ENCODE data around the gene PCDHGB6.
"Not testable (repeated sequence)": the region's sequence is repeated elsewhere in the genome, so short reads cannot be mapped to it uniquely, and the experiment has no call there.

Gene PCDHGB6

DNA sequence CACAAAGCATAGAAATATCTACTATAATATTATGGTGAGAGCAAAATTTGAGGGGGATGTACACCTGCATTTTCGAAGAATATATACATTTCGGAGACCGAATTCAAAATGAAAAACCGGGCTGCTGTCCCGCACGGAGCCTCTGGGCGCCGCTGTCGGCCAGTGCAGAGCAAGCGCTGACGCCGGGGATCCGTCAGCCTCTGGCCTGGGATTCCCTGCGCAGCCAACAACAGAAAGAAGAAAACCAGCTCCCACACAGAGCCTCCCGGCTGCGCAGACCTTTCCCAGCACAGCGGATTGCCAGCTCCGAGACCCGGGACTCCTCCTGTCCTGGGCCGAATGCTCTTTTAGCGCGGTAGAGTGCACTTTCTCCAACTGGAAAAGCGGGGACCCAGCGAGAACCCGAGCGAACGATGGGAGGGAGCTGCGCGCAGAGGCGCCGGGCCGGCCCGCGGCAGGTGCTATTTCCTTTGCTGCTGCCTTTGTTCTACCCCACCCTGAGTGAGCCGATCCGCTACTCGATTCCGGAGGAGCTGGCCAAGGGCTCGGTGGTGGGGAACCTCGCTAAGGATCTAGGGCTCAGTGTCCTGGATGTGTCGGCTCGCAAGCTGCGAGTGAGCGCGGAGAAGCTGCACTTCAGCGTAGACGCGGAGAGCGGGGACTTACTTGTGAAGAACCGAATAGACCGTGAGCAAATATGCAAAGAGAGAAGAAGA, at the start of gene PCDHGB6:
Gene PCDHGB6 (plus strand): TSS at position 232 of the 716 bp plus-strand sequence. CDS start 182 bp downstream, at position 414.
- not testable (repeated sequence) for H3K27me3 ChIP-seq (replicated peaks; ENCODE audit: control insufficient read depth, insufficient read depth, low read length); DNase-seq (ENCODE audit: low read depth); H3K9ac ChIP-seq (ENCODE audit: low read length); H3K36me3 ChIP-seq (ENCODE audit: control insufficient read depth, insufficient read depth, low read length, severe bottlenecking); H3K4me1 ChIP-seq (ENCODE audit: control insufficient read depth, insufficient read depth, low read length)
- peaks cover 42% of the 10 kb centered on the region for H3K9me3 ChIP-seq (ENCODE audit: control insufficient read depth, low read length)
- peak within 1 kb of the TSS; percentile 72 for H3K4me3 ChIP-seq (ENCODE audit: low read length)

GRCh38 chr5:141359790-141360426, 47.9 kb upstream of the PCDHGB6 start, which contains the start of gene PCDHGB2:
PCDHGB2 (plus strand) TSS chr5:141359994; CDS start chr5:141360136, 142 bp downstream.
- H3K9ac ChIP-seq (ENCODE audit: low read length): peak within 1 kb of the TSS; percentile 54
- peak within 1 kb of the TSS; percentile 78 for H3K4me3 ChIP-seq (ENCODE audit: low read length)
- DNase-seq (ENCODE audit: low read depth): peak; percentile 37
- H3K36me3 ChIP-seq (ENCODE audit: control insufficient read depth, insufficient read depth, low read length, severe bottlenecking): no peaks in the 10 kb centered on the region
- H3K27me3 ChIP-seq (replicated peaks; ENCODE audit: control insufficient read depth, insufficient read depth, low read length): peaks cover 6% of the 10 kb centered on the region
- H3K9me3 ChIP-seq (ENCODE audit: control insufficient read depth, low read length): peaks cover 89% of the 10 kb centered on the region
- H3K4me1 ChIP-seq (ENCODE audit: control insufficient read depth, insufficient read depth, low read length): no peaks in the 10 kb centered on the region

DNA sequence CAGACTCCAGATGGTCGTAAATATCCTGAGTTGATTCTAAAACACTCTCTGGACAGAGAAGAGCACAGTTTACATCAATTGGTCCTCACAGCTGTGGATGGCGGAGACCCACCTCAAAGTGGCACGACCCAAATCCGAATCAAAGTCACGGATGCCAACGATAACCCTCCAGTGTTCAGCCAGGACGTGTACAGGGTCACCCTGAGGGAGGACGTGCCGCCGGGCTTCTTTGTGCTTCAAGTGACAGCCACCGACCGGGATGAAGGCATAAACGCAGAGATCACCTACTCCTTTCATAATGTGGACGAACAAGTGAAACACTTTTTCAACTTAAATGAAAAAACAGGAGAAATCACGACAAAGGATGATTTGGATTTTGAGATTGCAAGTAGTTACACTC, 47.1 kb upstream of the PCDHGB6 start:
- DNase-seq (ENCODE audit: low read depth): no peak
- Histone ChIP-seq H3K27me3 (replicated peaks; ENCODE audit: control insufficient read depth, insufficient read depth, low read length) (peaks cover 8% of the 10 kb centered on the region), H3K9me3 (ENCODE audit: control insufficient read depth, low read length) (peaks cover 92% of the 10 kb centered on the region), H3K36me3 (ENCODE audit: control insufficient read depth, insufficient read depth, low read length, severe bottlenecking) (no peaks in the 10 kb centered on the region), H3K4me1 (ENCODE audit: control insufficient read depth, insufficient read depth, low read length) (no peaks in the 10 kb centered on the region), H3K4me3 (ENCODE audit: low read length) (peak overlapping the region; percentile 78), H3K9ac (ENCODE audit: low read length) (no peak overlapping the region)

- H3K27me3 ChIP-seq (replicated peaks; ENCODE audit: control insufficient read depth, insufficient read depth, low read length): peaks cover 16% of the 10 kb centered on the region
- DNase-seq (ENCODE audit: low read depth): no peak
- H3K4me1 ChIP-seq (ENCODE audit: control insufficient read depth, insufficient read depth, low read length): no peaks in the 10 kb centered on the region
- no peaks in the 10 kb centered on the region for H3K36me3 ChIP-seq (ENCODE audit: control insufficient read depth, insufficient read depth, low read length, severe bottlenecking)
- H3K9me3 ChIP-seq (ENCODE audit: control insufficient read depth, low read length): peaks cover 87% of the 10 kb centered on the region
- H3K4me3 ChIP-seq (ENCODE audit: low read length): no peak overlapping the region
- H3K9ac ChIP-seq (ENCODE audit: low read length): no peak overlapping the region
These were observed 45.1 kb upstream of the PCDHGB6 start for GRCh38 chr5:141362719-141363118.

DNA sequence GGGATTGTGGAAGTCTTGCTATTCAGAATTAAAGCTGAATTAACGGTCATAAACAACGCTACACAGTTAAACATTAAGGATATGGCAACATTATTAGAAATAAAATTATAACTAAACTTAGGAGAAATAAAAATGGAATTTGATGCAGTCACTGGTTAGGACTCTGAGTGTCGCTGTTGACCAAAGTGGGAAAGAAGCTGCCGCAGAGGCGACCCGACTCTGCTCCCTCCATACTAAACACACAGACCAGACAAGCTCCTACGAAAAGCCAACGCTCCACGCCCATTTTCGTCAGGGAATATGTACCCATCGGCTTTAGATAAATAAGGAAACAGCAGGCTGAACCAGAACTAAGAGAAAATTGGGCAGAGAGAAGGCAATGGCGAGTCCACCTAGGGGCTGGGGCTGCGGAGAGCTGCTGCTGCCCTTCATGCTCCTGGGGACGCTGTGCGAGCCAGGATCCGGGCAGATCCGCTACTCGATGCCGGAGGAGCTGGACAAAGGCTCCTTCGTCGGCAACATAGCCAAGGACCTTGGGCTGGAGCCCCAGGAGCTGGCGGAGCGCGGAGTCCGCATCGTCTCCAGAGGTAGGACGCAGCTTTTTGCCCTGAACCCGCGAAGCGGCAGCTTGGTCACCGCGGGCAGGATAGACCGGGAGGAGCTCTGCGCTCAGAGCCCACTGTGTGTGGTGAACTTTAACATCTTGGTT, 43.7 kb upstream of the PCDHGB6 start, which contains the start of gene PCDHGA5:
Gene PCDHGA5 (plus strand): TSS at position 211 of the 709 bp plus-strand sequence. CDS start 169 bp downstream, at position 380.
- H3K9me3 ChIP-seq (ENCODE audit: control insufficient read depth, low read length): peaks cover 76% of the 10 kb centered on the region
- no peaks in the 10 kb centered on the region for H3K36me3 ChIP-seq (ENCODE audit: control insufficient read depth, insufficient read depth, low read length, severe bottlenecking)
- H3K27me3 ChIP-seq (replicated peaks; ENCODE audit: control insufficient read depth, insufficient read depth, low read length): peaks cover 16% of the 10 kb centered on the region
- H3K9ac ChIP-seq (ENCODE audit: low read length): no peak within 1 kb of the TSS
- DNase-seq (ENCODE audit: low read depth): peak; percentile 5
- peak within 1 kb of the TSS; percentile 68 for H3K4me3 ChIP-seq (ENCODE audit: low read length)
- no peaks in the 10 kb centered on the region for H3K4me1 ChIP-seq (ENCODE audit: control insufficient read depth, insufficient read depth, low read length)

DNA sequence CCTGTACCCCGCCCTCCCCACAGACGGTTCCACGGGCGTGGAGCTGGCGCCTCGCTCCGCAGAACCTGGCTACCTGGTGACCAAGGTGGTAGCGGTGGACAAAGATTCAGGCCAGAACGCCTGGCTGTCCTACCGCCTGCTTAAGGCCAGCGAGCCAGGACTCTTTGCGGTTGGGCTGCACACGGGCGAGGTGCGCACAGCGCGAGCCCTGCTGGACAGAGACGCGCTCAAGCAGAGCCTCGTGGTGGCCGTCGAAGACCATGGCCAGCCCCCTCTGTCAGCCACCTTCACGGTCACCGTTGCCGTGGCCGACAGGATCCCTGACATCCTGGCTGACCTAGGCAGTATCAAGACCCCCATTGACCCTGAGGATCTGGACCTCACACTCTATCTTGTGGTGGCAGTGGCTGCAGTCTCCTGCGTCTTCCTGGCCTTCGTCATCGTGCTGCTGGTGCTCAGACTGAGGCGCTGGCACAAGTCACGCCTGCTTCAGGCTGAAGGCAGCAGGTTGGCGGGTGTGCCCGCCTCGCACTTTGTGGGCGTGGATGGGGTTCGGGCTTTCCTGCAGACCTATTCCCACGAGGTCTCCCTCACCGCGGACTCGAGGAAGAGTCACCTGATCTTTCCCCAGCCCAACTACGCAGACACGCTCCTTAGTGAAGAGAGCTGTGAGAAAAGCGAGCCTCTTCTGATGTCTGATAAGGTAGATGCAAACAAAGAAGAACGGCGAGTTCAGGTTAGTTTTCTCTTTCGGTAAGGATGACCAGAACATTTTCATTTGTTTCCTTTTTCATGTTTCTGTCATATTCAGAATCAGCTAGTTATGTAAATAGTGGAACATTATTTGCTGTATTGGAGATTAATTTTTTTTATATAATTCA, 41.6 kb upstream of the PCDHGB6 start:
- Histone ChIP-seq H3K4me1 (ENCODE audit: control insufficient read depth, insufficient read depth, low read length) (peaks cover 4% of the 10 kb centered on the region), H3K36me3 (ENCODE audit: control insufficient read depth, insufficient read depth, low read length, severe bottlenecking) (no peaks in the 10 kb centered on the region), H3K4me3 (ENCODE audit: low read length) (no peak overlapping the region), H3K27me3 (replicated peaks; ENCODE audit: control insufficient read depth, insufficient read depth, low read length) (peaks cover 22% of the 10 kb centered on the region), H3K9me3 (ENCODE audit: control insufficient read depth, low read length) (peaks cover 70% of the 10 kb centered on the region), H3K9ac (ENCODE audit: low read length) (no peak overlapping the region)
- no peak for DNase-seq (ENCODE audit: low read depth)

- Histone ChIP-seq H3K9ac (ENCODE audit: low read length) (peak within 1 kb of the TSS; percentile 73), H3K27me3 (replicated peaks; ENCODE audit: control insufficient read depth, insufficient read depth, low read length) (peaks cover 21% of the 10 kb centered on the region), H3K9me3 (ENCODE audit: control insufficient read depth, low read length) (peaks cover 69% of the 10 kb centered on the region), H3K4me3 (ENCODE audit: low read length) (peak within 1 kb of the TSS; percentile 80), H3K4me1 (ENCODE audit: control insufficient read depth, insufficient read depth, low read length) (peaks cover 4% of the 10 kb centered on the region), H3K36me3 (ENCODE audit: control insufficient read depth, insufficient read depth, low read length, severe bottlenecking) (no peaks in the 10 kb centered on the region)
- peak; percentile 19 for DNase-seq (ENCODE audit: low read depth)
These were observed 37.6 kb upstream of the PCDHGB6 start, which contains the start of gene PCDHGB3 for GRCh38 chr5:141369994-141370848. PCDHGB3 (plus strand) TSS chr5:141370242; CDS start chr5:141370395, 153 bp downstream.

GRCh38 chr5:141371572-141372475, 36.0 kb upstream of the PCDHGB6 start:
- Histone ChIP-seq H3K9ac (ENCODE audit: low read length) (no peak overlapping the region), H3K4me1 (ENCODE audit: control insufficient read depth, insufficient read depth, low read length) (peaks cover 4% of the 10 kb centered on the region), H3K9me3 (ENCODE audit: control insufficient read depth, low read length) (peaks cover 61% of the 10 kb centered on the region), H3K36me3 (ENCODE audit: control insufficient read depth, insufficient read depth, low read length, severe bottlenecking) (no peaks in the 10 kb centered on the region), H3K27me3 (replicated peaks; ENCODE audit: control insufficient read depth, insufficient read depth, low read length) (peaks cover 11% of the 10 kb centered on the region), H3K4me3 (ENCODE audit: low read length) (peak overlapping the region; percentile 16)
- DNase-seq (ENCODE audit: low read depth): no peak

GRCh38 chr5:141373673-141374317, 34.0 kb upstream of the PCDHGB6 start, which contains the start of gene PCDHGA6:
PCDHGA6 (plus strand) TSS chr5:141373891; CDS start chr5:141374084, 193 bp downstream.
- H3K9ac ChIP-seq (ENCODE audit: low read length): peak within 1 kb of the TSS; percentile 30
- H3K36me3 ChIP-seq (ENCODE audit: control insufficient read depth, insufficient read depth, low read length, severe bottlenecking): no peaks in the 10 kb centered on the region
- peak; percentile 62 for DNase-seq (ENCODE audit: low read depth)
- H3K9me3 ChIP-seq (ENCODE audit: control insufficient read depth, low read length): peaks cover 57% of the 10 kb centered on the region
- H3K27me3 ChIP-seq (replicated peaks; ENCODE audit: control insufficient read depth, insufficient read depth, low read length): peaks cover 11% of the 10 kb centered on the region
- peak within 1 kb of the TSS; percentile 76 for H3K4me3 ChIP-seq (ENCODE audit: low read length)
- H3K4me1 ChIP-seq (ENCODE audit: control insufficient read depth, insufficient read depth, low read length): peaks cover 4% of the 10 kb centered on the region

All from adipocyte (in vitro differentiated cells).